T-cell (primary cell): ENCODE data around the gene PTPRD. TPM values are rescaled to one million over a fixed set of nuclear protein-coding genes. Genes with fewer than 3 reads are reported as not detected.
A peak's percentile ranks its signal among the peaks of the same experiment; 100 is the strongest.

Experiments
- ATAC-seq, 4 experiments: fragments of 200-7000 bp in 3 of 4; fragments of 150-1000 bp in 1 of 4; cut with Tn5 transposase; replicated peaks in 1 of 4; 1 replicate in 3 of 4; 2 replicates in 1 of 4; pipeline ENCODE4 v1.10.0; 2021; ENCODE audit warnings: moderate library complexity in 3 of 4, mild to moderate bottlenecking in 2 of 4, moderate number of reproducible peaks in 1 of 4
- CTCF ChIA-PET, 2 donors: fragments of 300-600 bp; sonication (Branson Sonifier 250); formaldehyde crosslinking; loops; one replicate each; lab custom pipeline; 2022; ENCODE audit warnings: antibody characterized with exemption in 2 of 2; lab: Charles Lee
- POLR2A ChIA-PET, 2 donors: fragments of 300-600 bp; sonication (Branson Sonifier 250); formaldehyde crosslinking; loops; one replicate each; lab custom pipeline; 2022; ENCODE audit warnings: antibody characterized with exemption in 2 of 2; lab: Charles Lee
- DNase-seq, 35 experiments: peaks; one replicate each; pipeline versions ENCODE4 v3.0.0 to v3.0.0-alpha.2; 2013 to 2023
- H3K27ac ChIP-seq: one replicate; pipeline ENCODE4 v1.5.1; 2013; ENCODE audit warnings: low read length
- H3K27me3 ChIP-seq, 2 experiments: replicated peaks in 1 of 2; 1 replicate in 1 of 2; 2 replicates in 1 of 2; pipeline versions ENCODE4 v1.6.1 to v1.7.0; 2013; ENCODE audit warnings: low read length in 1 of 2, mixed read lengths in 1 of 2; ENCODE audit not compliant: control insufficient read depth in 2 of 2, insufficient read depth in 2 of 2; ENCODE audit errors: extremely low read depth in 1 of 2
- H3K36me3 ChIP-seq, 2 donors: 1 replicate in 1 of 2; 2 replicates in 1 of 2; pipeline versions ENCODE4 v1.6.1 to v1.7.0; 2013; ENCODE audit warnings: low read length in 1 of 2; ENCODE audit not compliant: control insufficient read depth in 2 of 2, insufficient read depth in 1 of 2; ENCODE audit errors: extremely low read depth in 1 of 2
- H3K4me1 ChIP-seq, 2 experiments: 1 replicate in 1 of 2; 2 replicates in 1 of 2; pipeline versions ENCODE4 v1.6.1 to v1.7.0; 2013; ENCODE audit warnings: low read length in 2 of 2, mixed read lengths in 1 of 2; ENCODE audit not compliant: insufficient read depth in 2 of 2, control insufficient read depth in 1 of 2; ENCODE audit errors: extremely low read depth in 1 of 2
- H3K4me3 ChIP-seq, 2 donors: 1 replicate in 1 of 2; 2 replicates in 1 of 2; pipeline versions ENCODE4 v1.5.1 to v1.7.0; 2013; ENCODE audit warnings: mild to moderate bottlenecking in 2 of 2, low read length in 1 of 2, moderate library complexity in 1 of 2; ENCODE audit not compliant: control insufficient read depth in 1 of 2; ENCODE audit errors: extremely low read depth in 1 of 2
- H3K9me3 ChIP-seq: 2 replicates; pipeline ENCODE4 v1.7.0; 2013
- H3K27ac Mint-ChIP-seq, 2 donors: one replicate each; pipeline ENCODE4 v1.8.0; 2020 to 2021; ENCODE audit warnings: mild to moderate bottlenecking in 2 of 2, mixed read lengths in 2 of 2
- H3K27me3 Mint-ChIP-seq, 2 donors: one replicate each; pipeline ENCODE4 v1.8.0; 2021 to 2022; ENCODE audit warnings: mixed read lengths in 2 of 2
- H3K36me3 Mint-ChIP-seq: one replicate; pipeline ENCODE4 v1.8.0; 2021; ENCODE audit warnings: mixed read lengths
- H3K4me1 Mint-ChIP-seq, 3 donors: one replicate each; pipeline ENCODE4 v1.8.0; 2020 to 2022; ENCODE audit warnings: mixed read lengths in 3 of 3, mild to moderate bottlenecking in 1 of 3
- H3K4me3 Mint-ChIP-seq, 3 donors: one replicate each; pipeline ENCODE4 v1.8.0; 2020 to 2022; ENCODE audit warnings: mild to moderate bottlenecking in 3 of 3, mixed read lengths in 3 of 3, moderate library complexity in 3 of 3
- H3K9me3 Mint-ChIP-seq, 3 donors: one replicate each; pipeline ENCODE4 v1.8.0; 2020 to 2022; ENCODE audit warnings: mixed read lengths in 3 of 3
- WGBS: methylation state at CpG from one replicate; pipeline ENCODE4 v1.1.5; 2013; ENCODE audit warnings: missing lambda C conversion rate; ENCODE audit not compliant: insufficient coverage; 5-methylcytosine and 5-hydroxymethylcytosine counted together
- total RNA-seq, 35 experiments: library from RNA in 6 of 35; stranded (reverse) in 6 of 35; fragments of 120-200 nt in 1 of 35; gene quantifications; one replicate each; pipeline versions ENCODE4 v1.2.1 to v1.2.4 and lab custom pipeline; 2013 to 2026

The PTPRD gene
- total RNA-seq, 5 donors from 2014 or later (not counting 1 experiment from before 2014, with no cell fraction given): 0.13 to 0.61 (median 0.38) TPM; not detected in 2

DNA sequence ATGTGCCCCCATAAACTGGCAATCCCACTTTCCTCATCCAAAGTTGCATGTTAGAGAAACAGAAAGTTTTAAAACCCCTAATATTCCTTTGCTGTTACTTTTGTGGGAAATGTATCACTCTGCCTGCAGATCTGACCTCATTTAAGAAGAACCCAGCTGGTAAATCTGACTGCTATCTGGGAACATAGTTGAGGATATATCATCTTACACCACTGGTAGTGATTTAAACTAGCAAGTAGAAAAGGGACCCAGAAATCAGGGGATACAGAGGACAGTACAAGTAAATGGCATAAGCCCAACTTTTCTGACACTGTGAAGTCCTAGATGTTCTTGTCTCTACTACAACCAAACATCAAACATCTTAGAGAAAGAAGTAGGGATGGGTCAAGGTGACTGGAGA, 1752.7 kb downstream of the PTPRD start:
- no peak for DNase-seq
- Mint-ChIP-seq H3K36me3 (no peaks in the 10 kb centered on the region), H3K4me3 (peak overlapping the region in 1 of 3 donors; percentile 60), H3K27ac (no peak overlapping the region), H3K27me3 (peaks cover 30 to 38% of the 10 kb centered on the region in 2 donors), H3K4me1 (peaks cover 8 to 15% (median 12%) of the 10 kb centered on the region in 3 donors), H3K9me3 (no peaks in the 10 kb centered on the region)
- Histone ChIP-seq H3K4me3 (no peak overlapping the region), H3K4me1 (peaks cover 5 to 10% of the 10 kb centered on the region in 2 experiments), H3K27ac (no peak overlapping the region), H3K9me3 (no peaks in the 10 kb centered on the region), H3K27me3 (peaks cover 0 to 21% of the 10 kb centered on the region in 2 experiments), H3K36me3 (no peaks in the 10 kb centered on the region)
- ATAC-seq: no peak
- CTCF ChIA-PET: no interaction called here
- POLR2A ChIA-PET: no interaction called here

DNA sequence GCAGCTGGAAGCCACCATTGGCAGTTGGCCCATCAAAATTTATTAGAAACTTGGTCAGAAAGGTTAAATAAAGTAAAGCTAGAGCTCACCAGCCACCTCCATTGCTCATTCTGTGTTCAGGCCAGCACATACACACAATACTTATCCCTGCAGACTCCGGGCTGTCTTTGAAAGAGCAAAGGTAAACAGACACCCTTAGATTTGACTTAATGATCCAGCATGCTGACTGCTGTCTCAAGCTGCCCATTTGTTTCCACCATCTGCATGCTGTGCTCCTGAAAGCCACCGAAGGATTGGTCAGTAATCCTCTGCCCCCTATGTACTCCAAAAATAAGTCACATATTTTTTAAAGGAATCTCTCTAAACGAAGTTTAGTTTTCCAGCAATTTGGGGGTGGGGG, 1753.4 kb downstream of the PTPRD start:
- CTCF ChIA-PET: interaction anchor here in 1 of 2 donors (0.6 kb wide), 1 partner anchor 99 kb away, joined by 4 read pairs; no protein-coding TSS in a partner anchor
- no peak for ATAC-seq

DNA sequence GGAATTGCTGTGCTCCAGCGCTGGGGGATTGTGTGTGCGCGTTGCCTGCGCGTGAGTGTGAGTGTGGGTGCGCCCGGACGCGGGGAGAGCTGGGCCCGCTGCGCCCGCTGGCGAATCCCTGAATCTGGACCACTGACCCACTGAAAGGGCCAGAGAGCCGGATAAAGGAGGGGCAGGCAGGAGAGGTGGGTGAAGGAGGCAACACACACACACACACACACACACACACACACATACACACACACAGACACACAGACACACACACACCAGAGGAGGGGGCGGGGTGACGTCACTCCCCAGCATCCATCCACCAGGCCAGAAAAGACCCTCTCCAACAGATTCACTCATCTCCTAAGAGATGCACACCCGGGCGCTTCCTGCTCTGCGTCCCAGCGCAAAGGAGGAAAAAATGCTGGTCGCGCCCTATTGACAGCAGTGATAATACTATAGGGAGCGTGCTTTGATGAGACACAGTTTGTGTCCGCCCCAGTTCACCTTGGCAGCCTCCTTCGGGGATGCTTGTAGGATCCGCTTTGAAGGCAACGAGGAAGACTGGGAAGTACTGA, 1754.1 kb downstream of the PTPRD start:
- Mint-ChIP-seq H3K27me3 (peaks cover 41 to 49% of the 10 kb centered on the region in 2 donors), H3K27ac (no peak overlapping the region), H3K36me3 (no peaks in the 10 kb centered on the region), H3K9me3 (no peaks in the 10 kb centered on the region), H3K4me3 (peak overlapping the region; percentile 37 to 60 (median 46)), H3K4me1 (peaks cover 8 to 15% (median 12%) of the 10 kb centered on the region in 3 donors)
- CTCF ChIA-PET: no interaction called here
- Histone ChIP-seq H3K27me3 (peaks cover 0 to 21% of the 10 kb centered on the region in 2 experiments), H3K27ac (no peak overlapping the region), H3K36me3 (no peaks in the 10 kb centered on the region), H3K9me3 (no peaks in the 10 kb centered on the region), H3K4me1 (peaks cover 5 to 10% of the 10 kb centered on the region in 2 experiments), H3K4me3 (peak overlapping the region in 1 of 2 donors; percentile 77)
- no peak for ATAC-seq
- POLR2A ChIA-PET: no interaction called here
- 66% methylated on average over 6 of the region's 27 CpGs for WGBS
- no peak for DNase-seq

More for the DNA sequence above, 1753.4 kb downstream of the PTPRD start:
- no peak overlapping the region for H3K4me3 ChIP-seq
- H3K9me3 ChIP-seq: no peaks in the 10 kb centered on the region
- no peak for DNase-seq
- H3K4me1 ChIP-seq: peaks cover 5 to 10% of the 10 kb centered on the region in 2 experiments
- no peaks in the 10 kb centered on the region for H3K36me3 ChIP-seq
- WGBS: 90% methylated on average over 1 of the region's 3 CpGs
- no peak overlapping the region for H3K27ac ChIP-seq
- H3K27me3 ChIP-seq: peaks cover 0 to 21% of the 10 kb centered on the region in 2 experiments
- H3K4me3 Mint-ChIP-seq: peak overlapping the region in 1 of 3 donors; percentile 60
- POLR2A ChIA-PET: interaction anchor here in 1 of 2 donors (0.6 kb wide), 1 partner anchor 276 kb away, joined by 10 read pairs; no protein-coding TSS in a partner anchor
- peaks cover 8 to 15% (median 12%) of the 10 kb centered on the region in 3 donors for H3K4me1 Mint-ChIP-seq
- no peaks in the 10 kb centered on the region for H3K9me3 Mint-ChIP-seq
- H3K36me3 Mint-ChIP-seq: no peaks in the 10 kb centered on the region
- no peak overlapping the region for H3K27ac Mint-ChIP-seq
- peaks cover 36 to 45% of the 10 kb centered on the region in 2 donors for H3K27me3 Mint-ChIP-seq

DNA sequence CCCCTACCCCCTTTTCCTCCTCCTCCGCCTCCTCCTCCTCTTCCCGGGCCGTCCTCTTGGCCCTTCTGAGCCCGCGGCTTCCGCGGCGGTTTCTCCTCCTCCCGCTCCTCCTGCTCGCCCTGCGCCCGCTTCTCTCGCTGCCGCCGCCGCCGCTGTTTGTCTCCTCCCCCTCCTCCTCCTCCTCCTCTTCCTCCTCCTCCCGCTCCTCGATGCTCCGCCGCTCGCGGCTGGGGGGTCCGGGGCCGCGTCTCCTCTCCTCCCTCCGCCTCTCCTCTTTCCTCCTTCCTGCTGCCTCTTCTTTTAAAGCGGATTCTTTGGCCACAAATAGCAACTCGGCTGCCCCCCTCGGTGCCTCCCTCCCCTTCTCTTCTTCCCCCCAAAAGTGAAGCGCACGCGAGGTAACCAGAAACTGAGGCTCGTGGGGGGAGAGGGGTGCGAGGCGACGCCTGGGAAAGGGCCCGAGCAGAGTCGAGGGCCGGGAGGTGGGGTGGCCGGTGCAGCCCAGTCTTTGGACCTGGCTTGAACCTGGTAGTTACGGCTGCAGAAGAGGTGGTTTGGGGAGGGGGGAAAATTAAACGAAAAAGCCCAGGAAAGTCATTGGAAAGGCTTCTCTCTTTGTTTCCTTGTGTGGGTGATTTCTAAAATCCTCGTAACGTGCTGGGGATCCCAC, 1754.7 kb downstream of the PTPRD start:
- CTCF ChIA-PET: no interaction called here
- H3K4me1 Mint-ChIP-seq: peaks cover 8 to 15% (median 12%) of the 10 kb centered on the region in 3 donors
- Histone ChIP-seq H3K4me3 (peak overlapping the region in 1 of 2 donors; percentile 77), H3K27ac (no peak overlapping the region), H3K27me3 (peaks cover 0 to 21% of the 10 kb centered on the region in 2 experiments), H3K9me3 (no peaks in the 10 kb centered on the region), H3K4me1 (peaks cover 5 to 10% of the 10 kb centered on the region in 2 experiments), H3K36me3 (no peaks in the 10 kb centered on the region)
- POLR2A ChIA-PET: no interaction called here
- DNase-seq (peak in 1 of 35 experiments; percentile 2), ATAC-seq (peak in 1 of 4 experiments; percentile 28)
- 5% methylated on average over 34 of the region's 45 CpGs for WGBS
- H3K4me3 Mint-ChIP-seq: peak overlapping the region; percentile 37 to 60 (median 46)
- no peak overlapping the region for H3K27ac Mint-ChIP-seq
- no peaks in the 10 kb centered on the region for H3K36me3 Mint-ChIP-seq
- H3K27me3 Mint-ChIP-seq: peaks cover 43 to 50% of the 10 kb centered on the region in 2 donors
- H3K9me3 Mint-ChIP-seq: no peaks in the 10 kb centered on the region

DNA sequence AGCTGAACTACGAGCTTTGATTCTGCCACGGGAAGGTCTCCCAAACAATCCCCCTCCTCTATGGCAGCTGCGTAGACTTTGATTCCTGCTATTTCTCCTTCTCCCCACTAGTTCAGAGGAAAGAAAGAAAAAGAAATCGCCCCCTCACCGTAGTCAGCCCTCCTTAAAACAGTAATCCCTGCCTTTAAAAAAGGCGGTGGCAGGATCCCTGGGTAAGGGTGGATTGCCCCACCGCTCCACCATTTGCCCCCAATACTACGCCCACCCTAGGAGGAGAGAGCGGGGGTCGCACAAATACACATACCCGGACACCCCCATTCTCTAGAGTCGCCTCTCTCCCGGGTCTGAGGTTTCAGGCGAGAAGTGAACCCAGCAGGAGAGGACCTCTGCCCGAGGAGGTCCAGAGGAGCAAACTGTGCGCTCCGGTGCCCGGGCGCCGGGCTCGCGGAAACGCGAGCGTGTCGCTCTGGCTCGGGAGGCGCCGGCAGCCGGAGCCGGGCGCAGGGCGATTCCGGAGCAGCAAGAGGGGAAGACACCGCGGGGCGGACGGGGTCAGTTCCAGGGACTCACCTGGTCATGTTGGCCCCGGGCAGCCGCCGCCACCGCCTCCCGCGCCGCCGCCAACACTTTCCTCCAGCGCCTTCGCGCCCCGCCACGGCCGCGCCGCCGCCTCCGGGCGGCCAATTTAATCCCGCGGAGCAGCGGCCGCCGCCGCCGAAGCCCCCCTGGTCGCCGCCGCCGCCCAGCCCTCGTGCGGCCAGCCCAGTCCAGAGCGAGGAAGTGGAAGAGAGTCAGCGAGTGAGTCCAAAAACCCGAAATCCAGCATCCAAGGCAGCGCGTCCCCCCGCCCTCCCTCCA, 1755.5 kb downstream of the PTPRD start:
- Mint-ChIP-seq H3K27ac (no peak overlapping the region), H3K4me3 (peak overlapping the region; percentile 44 to 60 (median 49)), H3K4me1 (peaks cover 8 to 15% (median 12%) of the 10 kb centered on the region in 3 donors), H3K9me3 (no peaks in the 10 kb centered on the region), H3K27me3 (peaks cover 46 to 51% of the 10 kb centered on the region in 2 donors), H3K36me3 (no peaks in the 10 kb centered on the region)
- ATAC-seq (no peak), DNase-seq (no peak)
- H3K9me3 ChIP-seq: no peaks in the 10 kb centered on the region
- H3K4me1 ChIP-seq: peaks cover 5 to 10% of the 10 kb centered on the region in 2 experiments
- peaks cover 0 to 21% of the 10 kb centered on the region in 2 experiments for H3K27me3 ChIP-seq
- WGBS: 1% methylated on average over 64 of the region's 76 CpGs
- no peaks in the 10 kb centered on the region for H3K36me3 ChIP-seq
- ChIA-PET POLR2A (no interaction called here), CTCF (no interaction called here)
- H3K4me3 ChIP-seq: peak overlapping the region in 1 of 2 donors; percentile 77
- no peak overlapping the region for H3K27ac ChIP-seq
